Measurements from ENCODE around the gene ABCA4. TPM values are rescaled to one million over a fixed set of nuclear protein-coding genes. Genes with fewer than 3 reads are reported as not detected.

Gene ABCA4
- total and polyA plus RNA-seq, 2 of the 8 experiments (the other 6 are each of a cell fraction or from before 2014, with no cell fraction given) = 0.06 TPM; not detected in 1

DNA sequence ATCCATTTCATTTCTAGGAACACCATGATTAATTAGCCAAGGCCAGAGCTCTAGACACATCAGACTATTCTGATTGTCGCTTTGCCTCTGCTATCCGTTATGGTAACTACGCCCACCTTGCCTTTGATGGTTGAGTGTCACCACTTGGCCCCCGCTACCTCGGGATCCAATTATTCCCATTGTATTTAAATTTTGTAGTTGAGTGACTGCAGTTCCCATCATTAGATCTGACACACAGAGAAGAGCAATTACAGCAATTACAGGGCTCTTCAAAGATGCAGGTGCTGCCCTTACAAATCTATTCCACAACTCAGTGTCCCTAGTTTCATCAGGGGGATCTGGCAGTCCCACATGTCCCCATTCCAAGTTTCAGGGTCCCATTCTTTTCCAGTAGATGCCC lies 44.9 kb upstream of the ABCA4 start:
- Histone ChIP-seq H3K23ac (ENCODE audit: insufficient read length) (no peak overlapping the region), H3K56ac (replicated peaks; ENCODE audit: insufficient read length, low read depth, low read length) (no peak overlapping the region), H4K20me1 (replicated peaks in 1 of 2; ENCODE audit: control insufficient read depth in 1 of 2, insufficient read depth in 2 of 2, low read length in 2 of 2) (no peaks in the 10 kb centered on the region), H2BK5ac (ENCODE audit: low read depth, low read length) (no peak overlapping the region), H2BK15ac (ENCODE audit: low read length) (no peak overlapping the region), H3K4me1 (replicated peaks in 1 of 4; ENCODE audit: control insufficient read depth in 3 of 4, insufficient read depth in 4 of 4, low read length in 3 of 4) (peaks cover 0 to 2% (median 0%) of the 10 kb centered on the region in 4 experiments; a peak in 1 of 7 replicates), H2BK120ac (replicated peaks; ENCODE audit: low read depth, low read length) (no peak overlapping the region), H3K27ac (ENCODE audit: low read depth, low read length) (no peak overlapping the region), H3K4ac (replicated peaks; ENCODE audit: insufficient read length, low read depth, low read length) (no peak overlapping the region), H2BK12ac (ENCODE audit: low read depth, low read length) (no peak overlapping the region), H4K91ac (replicated peaks; ENCODE audit: insufficient read length, low read length) (no peak overlapping the region), H3K9ac (replicated peaks in 1 of 4; ENCODE audit: extremely low read depth in 1 of 4, low read depth in 3 of 4, low read length in 3 of 4) (no peak overlapping the region), H4K8ac (ENCODE audit: extremely low read depth, insufficient read depth, low read length) (no peak overlapping the region), H3K4me2 (ENCODE audit: insufficient read depth in 1 of 2, low read depth in 2 of 2, low read length in 2 of 2) (no peak overlapping the region), H3K14ac (ENCODE audit: insufficient read length) (no peak overlapping the region), H4K5ac (ENCODE audit: insufficient read length, low read depth, low read length) (no peak overlapping the region), H2AFZ (ENCODE audit: low read length) (no peak overlapping the region), H3K23me2 (ENCODE audit: low read depth, low read length) (peaks cover 2% of the 10 kb centered on the region; the same call in 1 of the 2 replicates), H3K9me3 (ENCODE audit: insufficient read depth in 2 of 2, low read depth in 1 of 2, low read length in 1 of 2) (0 out of 4 replicates have a peak, but pooled peaks cover 0 to 4% of the 10 kb centered on the region in 2 experiments), H3K79me1 (ENCODE audit: low read depth, low read length) (no peaks in the 10 kb centered on the region), H3K4me3 (ENCODE audit: extremely low read depth in 1 of 4, insufficient read depth in 2 of 4, low read depth in 3 of 4, low read length in 4 of 4) (no peak overlapping the region), H3K18ac (ENCODE audit: extremely low read depth, low read length) (no peak overlapping the region), H3K27me3 (replicated peaks in 1 of 4; ENCODE audit: control insufficient read depth in 3 of 4, extremely low read depth in 1 of 4, insufficient read depth in 3 of 4, low read length in 3 of 4) (no peaks in the 10 kb centered on the region), H2BK20ac (ENCODE audit: low read length) (no peak overlapping the region), H3K79me2 (ENCODE audit: control insufficient read depth in 1 of 2, insufficient read depth in 2 of 2, low read length in 2 of 2) (no peaks in the 10 kb centered on the region), H3K36me3 (ENCODE audit: control insufficient read depth in 2 of 4, insufficient read depth in 4 of 4, low read length in 3 of 4) (no peaks in the 10 kb centered on the region), H2AK5ac (ENCODE audit: low read depth, low read length) (no peak overlapping the region)
- WGBS, 2 experiments (ENCODE audit: extremely low coverage in 1 of 2, insufficient coverage in 1 of 2, insufficient read length in 1 of 2, insufficient replicate concordance in 2 of 2, low coverage in 1 of 2, low lambda C conversion rate in 2 of 2, missing lambda C conversion rate in 1 of 2) = 86% methylated on average over 5 of the region's 5 CpGs; no CpG with 5 or more reads in 1 of the 2 experiments
- ChIA-PET POLR2A (ENCODE audit: partially characterized antibody) (no interaction called here), CTCF (ENCODE audit: partially characterized antibody) (interaction anchor here (0.8 to 1.7 kb wide), 2 partner anchors 11 to 103 kb away, joined by 3 to 7 read pairs; no protein-coding TSS in a partner anchor)
- DNase-seq (ENCODE audit: low read depth in 1 of 2, low spot score in 2 of 2) = no peak
- FAIRE-seq = no peak
- TF ChIP-seq ATF3 (IDR thresholded peaks at IDR 0.05; ENCODE audit: insufficient read depth, low read depth, low read length) (no peak), RBBP5 (IDR thresholded peaks at IDR 0.05; ENCODE audit: borderline replicate concordance, low read depth, low read length) (no peak), EGR1 (IDR thresholded peaks at IDR 0.05; ENCODE audit: borderline replicate concordance, low read depth, low read length) (no peak), SAP30 (IDR thresholded peaks at IDR 0.05; ENCODE audit: insufficient read depth, insufficient replicate concordance, low read length) (no peak), HDAC2 (IDR thresholded peaks at IDR 0.05; ENCODE audit: borderline replicate concordance in 1 of 2, low read depth in 2 of 2, low read length in 2 of 2) (no peak), TCF12 (IDR thresholded peaks at IDR 0.05; ENCODE audit: low read depth, low read length) (no peak), CBX5 (IDR thresholded peaks at IDR 0.05; ENCODE audit: low read depth, low read length) (no peak), POLR2AphosphoS5 (IDR thresholded peaks at IDR 0.05; ENCODE audit: low read depth, low read length) (no peak), ZNF274 (IDR thresholded peaks at IDR 0.05; ENCODE audit: borderline replicate concordance, extremely low read depth, low read length) (no peak), SP1 (IDR thresholded peaks at IDR 0.05; ENCODE audit: low read depth, low read length) (no peak)
- TF ChIP-seq, protein P1, sequence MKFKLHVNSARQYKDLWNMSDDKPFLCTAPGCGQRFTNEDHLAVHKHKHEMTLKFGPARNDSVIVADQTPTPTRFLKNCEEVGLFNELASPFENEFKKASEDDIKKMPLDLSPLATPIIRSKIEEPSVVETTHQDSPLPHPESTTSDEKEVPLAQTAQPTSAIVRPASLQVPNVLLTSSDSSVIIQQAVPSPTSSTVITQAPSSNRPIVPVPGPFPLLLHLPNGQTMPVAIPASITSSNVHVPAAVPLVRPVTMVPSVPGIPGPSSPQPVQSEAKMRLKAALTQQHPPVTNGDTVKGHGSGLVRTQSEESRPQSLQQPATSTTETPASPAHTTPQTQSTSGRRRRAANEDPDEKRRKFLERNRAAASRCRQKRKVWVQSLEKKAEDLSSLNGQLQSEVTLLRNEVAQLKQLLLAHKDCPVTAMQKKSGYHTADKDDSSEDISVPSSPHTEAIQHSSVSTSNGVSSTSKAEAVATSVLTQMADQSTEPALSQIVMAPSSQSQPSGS (IDR thresholded peaks at IDR 0.05; ENCODE audit: low read length) = no peak
